ENCODE results near the gene FAM163A.
A peak's percentile ranks its signal among the peaks of the same experiment; 100 is the strongest.
"Not testable (repeated sequence)": the region's sequence is repeated elsewhere in the genome, so short reads cannot be mapped to it uniquely, and the experiment has no call there.

Gene FAM163A

GRCh38 chr1:179794669-179795068 lies 51.6 kb downstream of the FAM163A start:
- DNase-seq, result peak; percentile 24 to 30

GRCh38 chr1:179798213-179798863 lies 55.2 kb downstream of the FAM163A start:
- no peak for DNase-seq

- DNase-seq, result no peak
Observed at GRCh38 chr1:179798864-179799516, 55.9 kb downstream of the FAM163A start.

GRCh38 chr1:179800481-179800880 lies 57.4 kb downstream of the FAM163A start:
- DNase-seq, result no peak

- DNase-seq, result no peak
Observed at GRCh38 chr1:179803104-179803503, 60.0 kb downstream of the FAM163A start.

- no peak for DNase-seq
Observed at GRCh38 chr1:179803918-179804317, 60.8 kb downstream of the FAM163A start.

GRCh38 chr1:179804417-179804816 lies 61.3 kb downstream of the FAM163A start:
- DNase-seq, result not testable (repeated sequence)

- DNase-seq, result no peak
Observed at GRCh38 chr1:179805291-179806195, 62.5 kb downstream of the FAM163A start.

GRCh38 chr1:179806333-179806732 lies 63.2 kb downstream of the FAM163A start:
- DNase-seq, result no peak

GRCh38 chr1:179807291-179807690 lies 64.2 kb downstream of the FAM163A start:
- no peak for DNase-seq

GRCh38 chr1:179807691-179808485 lies 64.8 kb downstream of the FAM163A start:
- no peak for DNase-seq

- no peak for DNase-seq
Observed at GRCh38 chr1:179808503-179808902, 65.4 kb downstream of the FAM163A start.

GRCh38 chr1:179809506-179810366 lies 66.6 kb downstream of the FAM163A start:
- DNase-seq, result peak; percentile 54 to 71

- DNase-seq, result no peak
Observed at GRCh38 chr1:179810367-179810715, 67.2 kb downstream of the FAM163A start.

- DNase-seq, result no peak
Observed at GRCh38 chr1:179812501-179813292, 69.6 kb downstream of the FAM163A start.

- DNase-seq, result no peak
Observed at GRCh38 chr1:179813626-179814545, 70.8 kb downstream of the FAM163A start.

GRCh38 chr1:179814546-179814838 lies 71.4 kb downstream of the FAM163A start:
- no peak for DNase-seq

- DNase-seq, result no peak
Observed at GRCh38 chr1:179815641-179816040, 72.5 kb downstream of the FAM163A start.

- no peak for DNase-seq
Observed at GRCh38 chr1:179816196-179816960, 73.3 kb downstream of the FAM163A start.
